ENCODE measurements around the gene PRDM16. TPM values are rescaled to one million over a fixed set of nuclear protein-coding genes. Genes with fewer than 3 reads are reported as not detected.

PRDM16 gene
- total and polyA plus RNA-seq, 2 experiments from 2014 or later = 41.8 to 55.8 TPM

GRCh38 chr1:3359756-3360440 lies 290.9 kb downstream of the PRDM16 start:
- peaks cover 52% of the 10 kb centered on the region for H3K4me1 ChIP-seq (ENCODE audit: low read depth)
- no peak for DNase-seq (ENCODE audit: low read depth in 1 of 2, low spot score in 1 of 2)
- H3K27ac ChIP-seq = no peak overlapping the region
- TF ChIP-seq CTCF (IDR thresholded peaks at IDR 0.05; ENCODE audit: low read depth, low read length) = no peak
- H3K36me3 ChIP-seq = no peaks in the 10 kb centered on the region
- no peaks in the 10 kb centered on the region for H3K27me3 ChIP-seq
- no peaks in the 10 kb centered on the region for H3K9me3 ChIP-seq (ENCODE audit: low read depth)
- H3K4me3 ChIP-seq = no peak overlapping the region

GRCh38 chr1:3360646-3361257 lies 291.7 kb downstream of the PRDM16 start:
- H3K27ac ChIP-seq = no peak overlapping the region
- peaks cover 52% of the 10 kb centered on the region for H3K4me1 ChIP-seq (ENCODE audit: low read depth)
- H3K9me3 ChIP-seq (ENCODE audit: low read depth) = no peaks in the 10 kb centered on the region
- DNase-seq (ENCODE audit: low read depth in 1 of 2, low spot score in 1 of 2) = no peak
- no peaks in the 10 kb centered on the region for H3K36me3 ChIP-seq
- no peaks in the 10 kb centered on the region for H3K27me3 ChIP-seq
- no peak overlapping the region for H3K4me3 ChIP-seq
- no peak for TF ChIP-seq CTCF (IDR thresholded peaks at IDR 0.05; ENCODE audit: low read depth, low read length)

DNA sequence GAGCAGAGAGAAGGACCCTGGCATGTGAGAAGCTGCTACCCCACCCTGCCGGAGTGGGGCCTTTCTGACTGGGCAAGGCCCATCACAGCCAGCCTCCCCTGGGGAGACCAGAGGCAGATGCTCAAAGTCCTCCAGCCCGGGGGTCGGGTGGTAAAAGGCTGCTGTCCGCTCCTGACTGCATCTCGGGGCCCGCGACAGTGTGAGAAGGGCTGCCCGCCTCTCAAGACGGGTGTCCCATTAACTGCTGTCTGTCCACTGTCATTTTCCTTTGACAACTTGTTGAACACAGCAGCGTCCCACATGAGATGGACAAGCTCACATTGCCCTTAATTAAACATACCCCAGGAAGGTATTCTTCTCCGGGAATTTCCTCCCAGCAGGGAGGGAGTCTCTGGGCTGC lies 294.0 kb downstream of the PRDM16 start:
- no peaks in the 10 kb centered on the region for H3K9me3 ChIP-seq (ENCODE audit: low read depth)
- no peak overlapping the region for H3K4me3 ChIP-seq
- no peak for DNase-seq (ENCODE audit: low read depth in 1 of 2, low spot score in 1 of 2)
- H3K36me3 ChIP-seq = no peaks in the 10 kb centered on the region
- no peaks in the 10 kb centered on the region for H3K27me3 ChIP-seq
- peaks cover 56% of the 10 kb centered on the region for H3K4me1 ChIP-seq (ENCODE audit: low read depth)
- no peak for TF ChIP-seq CTCF (IDR thresholded peaks at IDR 0.05; ENCODE audit: low read depth, low read length)
- H3K27ac ChIP-seq = no peak overlapping the region

DNA sequence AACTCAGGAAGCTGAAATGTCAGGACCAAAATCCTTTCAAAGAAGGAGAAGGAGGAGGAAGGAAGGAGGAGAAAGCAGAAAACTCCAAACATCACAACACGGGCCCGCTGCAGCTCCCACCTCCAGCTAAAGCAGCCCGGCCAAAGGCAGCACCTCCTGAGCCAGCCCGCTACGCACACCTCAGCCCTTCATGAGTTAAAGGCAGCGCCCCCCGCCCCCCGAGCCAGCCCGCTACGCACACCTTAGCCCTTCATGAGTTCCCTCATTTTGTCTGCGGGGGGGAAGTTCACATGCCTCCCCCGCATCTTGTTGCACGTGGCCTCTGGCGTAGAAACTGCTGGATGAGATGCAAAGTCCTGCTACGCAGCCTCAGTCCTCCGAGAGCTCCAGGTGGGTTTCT lies 294.8 kb downstream of the PRDM16 start:
- no peaks in the 10 kb centered on the region for H3K36me3 ChIP-seq
- H3K9me3 ChIP-seq (ENCODE audit: low read depth) = no peaks in the 10 kb centered on the region
- TF ChIP-seq CTCF (IDR thresholded peaks at IDR 0.05; ENCODE audit: low read depth, low read length) = no peak
- peaks cover 56% of the 10 kb centered on the region for H3K4me1 ChIP-seq (ENCODE audit: low read depth)
- no peak overlapping the region for H3K4me3 ChIP-seq
- no peak for DNase-seq (ENCODE audit: low read depth in 1 of 2, low spot score in 1 of 2)
- H3K27me3 ChIP-seq = no peaks in the 10 kb centered on the region
- peak overlapping the region; percentile 70 for H3K27ac ChIP-seq

DNA sequence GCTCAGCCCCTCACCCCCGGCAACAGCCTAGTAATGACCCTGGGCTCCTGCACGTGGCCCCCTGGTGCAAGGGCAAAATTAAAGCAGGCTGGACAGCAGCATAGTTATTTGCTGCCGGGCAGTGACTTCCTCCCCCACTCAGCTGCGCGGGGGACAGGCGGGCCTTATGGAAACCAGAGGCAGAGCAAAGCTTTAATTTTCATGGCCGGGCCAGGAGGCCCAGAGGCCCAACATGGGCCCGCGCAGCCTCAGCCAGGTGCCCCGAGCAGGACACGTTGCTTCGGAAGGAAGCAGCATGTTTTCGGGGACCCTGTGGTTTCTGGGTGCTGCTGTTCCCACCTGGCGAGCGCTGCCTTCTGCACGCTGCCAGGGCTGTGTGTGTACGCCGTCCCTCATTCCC lies 295.5 kb downstream of the PRDM16 start:
- peaks cover 56% of the 10 kb centered on the region for H3K4me1 ChIP-seq (ENCODE audit: low read depth)
- peak overlapping the region; percentile 70 for H3K27ac ChIP-seq
- H3K4me3 ChIP-seq = no peak overlapping the region

More for the DNA sequence above, 295.5 kb downstream of the PRDM16 start:
- Histone ChIP-seq H3K9me3 (ENCODE audit: low read depth) (no peaks in the 10 kb centered on the region), H3K27me3 (no peaks in the 10 kb centered on the region), H3K36me3 (no peaks in the 10 kb centered on the region)
- TF ChIP-seq CTCF (IDR thresholded peaks at IDR 0.05; ENCODE audit: low read depth, low read length) = no peak
- DNase-seq (ENCODE audit: low read depth in 1 of 2, low spot score in 1 of 2) = no peak

Measured in cardiac muscle cell (in vitro differentiated cells and primary cell).